Activated CD4-positive, alpha-beta T cell treated with anti-CD3 and anti-CD28 coated beads for 4 hours (primary cell): ENCODE measurements around the gene HS3ST6.
"Not testable (repeated sequence)": the region's sequence is repeated elsewhere in the genome, so short reads cannot be mapped to it uniquely, and the experiment has no call there.

ENCODE experiments used
- DNase-seq, 2 donors: peaks; one replicate each; pipeline ENCODE4 v3.0.0-alpha.2; 2020

Gene HS3ST6

GRCh38 chr16:1906055-1906845 lies 12.0 kb downstream of the HS3ST6 start:
- DNase-seq, result no peak

- no peak for DNase-seq
Measured at GRCh38 chr16:1903845-1904840, 14.1 kb downstream of the HS3ST6 start.

- no peak for DNase-seq
Measured at GRCh38 chr16:1903220-1903574, 15.0 kb downstream of the HS3ST6 start.

GRCh38 chr16:1902547-1903219 lies 15.5 kb downstream of the HS3ST6 start:
- DNase-seq, result no peak

- DNase-seq, result no peak
Measured at GRCh38 chr16:1900452-1900774, 17.8 kb downstream of the HS3ST6 start.

- no peak for DNase-seq
Measured at GRCh38 chr16:1899641-1900451, 18.4 kb downstream of the HS3ST6 start.

GRCh38 chr16:1897692-1898091 lies 20.5 kb downstream of the HS3ST6 start:
- not testable (repeated sequence) for DNase-seq

- DNase-seq, result no peak
Measured at GRCh38 chr16:1895949-1896675, 22.1 kb downstream of the HS3ST6 start.

- no peak for DNase-seq
Measured at GRCh38 chr16:1895068-1895467, 23.1 kb downstream of the HS3ST6 start.

GRCh38 chr16:1890708-1891050 lies 27.5 kb downstream of the HS3ST6 start:
- no peak for DNase-seq

- DNase-seq, result no peak
Measured at GRCh38 chr16:1890024-1890707, 28.0 kb downstream of the HS3ST6 start.

- DNase-seq, result no peak
Measured at GRCh38 chr16:1887711-1888354, 30.4 kb downstream of the HS3ST6 start.

GRCh38 chr16:1884889-1885288 lies 33.3 kb downstream of the HS3ST6 start:
- no peak for DNase-seq

- DNase-seq, result no peak
Measured at GRCh38 chr16:1884155-1884760, 34.0 kb downstream of the HS3ST6 start.

- not testable (repeated sequence) for DNase-seq
Measured at GRCh38 chr16:1881172-1881571, 37.0 kb downstream of the HS3ST6 start.

- no peak for DNase-seq
Measured at GRCh38 chr16:1879477-1879876, 38.7 kb downstream of the HS3ST6 start.

GRCh38 chr16:1878256-1878655 lies 40.0 kb downstream of the HS3ST6 start:
- DNase-seq, result no peak

- no peak for DNase-seq
Measured at GRCh38 chr16:1877804-1878203, 40.4 kb downstream of the HS3ST6 start.

- DNase-seq, result no peak
Measured at GRCh38 chr16:1877089-1877488, 41.1 kb downstream of the HS3ST6 start.

- no peak for DNase-seq
Measured at GRCh38 chr16:1876468-1876867, 41.7 kb downstream of the HS3ST6 start.
